Measurements from ENCODE around the gene LUC7L3. TPM values are rescaled to one million over a fixed set of nuclear protein-coding genes. Genes with fewer than 3 reads are reported as not detected.

Gene LUC7L3
- total and polyA plus RNA-seq, 10 of the 15 experiments (the other 5 are each of a cell fraction or from before 2014, with no cell fraction given), result 51.3 to 176 (median 149) TPM

DNA sequence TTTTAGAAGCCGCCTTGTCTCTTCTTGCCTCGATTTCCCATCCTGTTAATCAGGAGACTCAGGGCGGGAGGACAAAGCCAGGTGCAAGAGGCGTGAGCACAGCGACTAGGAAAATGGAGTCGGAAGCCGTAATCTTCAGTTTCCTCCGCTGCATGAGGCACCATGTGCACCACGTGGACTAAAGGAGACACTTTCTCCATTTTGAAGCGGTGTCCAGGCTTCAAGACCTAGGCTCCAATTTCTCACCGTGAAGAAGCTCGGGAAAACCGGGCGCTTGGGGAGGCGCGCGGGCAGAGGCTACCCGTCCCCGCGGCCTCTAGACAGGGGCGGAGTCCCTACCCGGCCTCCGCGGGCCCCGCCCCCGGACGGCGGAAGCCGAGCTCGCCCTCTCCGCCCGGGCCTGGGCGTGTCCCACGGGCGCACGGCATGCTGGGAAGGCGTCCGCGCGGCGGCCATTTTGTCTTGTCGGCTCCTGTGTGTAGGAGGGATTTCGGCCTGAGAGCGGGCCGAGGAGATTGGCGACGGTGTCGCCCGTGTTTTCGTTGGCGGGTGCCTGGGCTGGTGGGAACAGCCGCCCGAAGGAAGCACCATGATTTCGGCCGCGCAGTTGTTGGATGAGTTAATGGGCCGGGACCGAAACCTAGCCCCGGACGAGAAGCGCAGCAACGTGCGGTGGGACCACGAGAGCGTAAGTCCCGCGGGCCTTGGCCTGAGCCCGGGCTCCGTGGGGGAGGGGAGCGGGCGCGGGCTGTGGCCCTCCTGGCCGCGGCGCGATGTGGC is at the start of gene LUC7L3 (continued):
- TF ChIP-seq NFIC (IDR thresholded peaks at IDR 0.05; ENCODE audit: low read depth, low read length), result no peak
- no peak for TF ChIP-seq TCF12 (IDR thresholded peaks at IDR 0.05; ENCODE audit: low read depth, low read length)
- peak; percentile 46 to 59; a peak in 2 of 4 replicates for TF ChIP-seq IKZF2 (IDR thresholded peaks at IDR 0.05)
- no peak for TF ChIP-seq GABPA (IDR thresholded peaks at IDR 0.05; ENCODE audit: low read depth)
- no peak for TF ChIP-seq IRF4 (IDR thresholded peaks at IDR 0.05; ENCODE audit: low read depth, low read length)
- TF ChIP-seq, protein P1, sequence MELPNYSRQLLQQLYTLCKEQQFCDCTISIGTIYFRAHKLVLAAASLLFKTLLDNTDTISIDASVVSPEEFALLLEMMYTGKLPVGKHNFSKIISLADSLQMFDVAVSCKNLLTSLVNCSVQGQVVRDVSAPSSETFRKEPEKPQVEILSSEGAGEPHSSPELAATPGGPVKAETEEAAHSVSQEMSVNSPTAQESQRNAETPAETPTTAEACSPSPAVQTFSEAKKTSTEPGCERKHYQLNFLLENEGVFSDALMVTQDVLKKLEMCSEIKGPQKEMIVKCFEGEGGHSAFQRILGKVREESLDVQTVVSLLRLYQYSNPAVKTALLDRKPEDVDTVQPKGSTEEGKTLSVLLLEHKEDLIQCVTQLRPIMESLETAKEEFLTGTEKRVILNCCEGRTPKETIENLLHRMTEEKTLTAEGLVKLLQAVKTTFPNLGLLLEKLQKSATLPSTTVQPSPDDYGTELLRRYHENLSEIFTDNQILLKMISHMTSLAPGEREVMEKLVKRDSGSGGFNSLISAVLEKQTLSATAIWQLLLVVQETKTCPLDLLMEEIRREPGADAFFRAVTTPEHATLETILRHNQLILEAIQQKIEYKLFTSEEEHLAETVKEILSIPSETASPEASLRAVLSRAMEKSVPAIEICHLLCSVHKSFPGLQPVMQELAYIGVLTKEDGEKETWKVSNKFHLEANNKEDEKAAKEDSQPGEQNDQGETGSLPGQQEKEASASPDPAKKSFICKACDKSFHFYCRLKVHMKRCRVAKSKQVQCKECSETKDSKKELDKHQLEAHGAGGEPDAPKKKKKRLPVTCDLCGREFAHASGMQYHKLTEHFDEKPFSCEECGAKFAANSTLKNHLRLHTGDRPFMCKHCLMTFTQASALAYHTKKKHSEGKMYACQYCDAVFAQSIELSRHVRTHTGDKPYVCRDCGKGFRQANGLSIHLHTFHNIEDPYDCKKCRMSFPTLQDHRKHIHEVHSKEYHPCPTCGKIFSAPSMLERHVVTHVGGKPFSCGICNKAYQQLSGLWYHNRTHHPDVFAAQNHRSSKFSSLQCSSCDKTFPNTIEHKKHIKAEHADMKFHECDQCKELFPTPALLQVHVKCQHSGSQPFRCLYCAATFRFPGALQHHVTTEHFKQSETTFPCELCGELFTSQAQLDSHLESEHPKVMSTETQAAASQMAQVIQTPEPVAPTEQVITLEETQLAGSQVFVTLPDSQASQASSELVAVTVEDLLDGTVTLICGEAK (IDR thresholded peaks at IDR 0.05; ENCODE audit: borderline replicate concordance), result peak; percentile 58; the same call in 1 of the 2 replicates
- peak; percentile 62; the same call in 1 of the 2 replicates for TF ChIP-seq HCFC1 (IDR thresholded peaks at IDR 0.05; ENCODE audit: low read length)
- TF ChIP-seq ZSCAN29 (IDR thresholded peaks at IDR 0.05), result no peak
- peak; percentile 80; the same call in 1 of the 2 replicates for TF ChIP-seq STAT1 (conservative IDR thresholded peaks at IDR 0.05)
- TF ChIP-seq, protein P2, sequence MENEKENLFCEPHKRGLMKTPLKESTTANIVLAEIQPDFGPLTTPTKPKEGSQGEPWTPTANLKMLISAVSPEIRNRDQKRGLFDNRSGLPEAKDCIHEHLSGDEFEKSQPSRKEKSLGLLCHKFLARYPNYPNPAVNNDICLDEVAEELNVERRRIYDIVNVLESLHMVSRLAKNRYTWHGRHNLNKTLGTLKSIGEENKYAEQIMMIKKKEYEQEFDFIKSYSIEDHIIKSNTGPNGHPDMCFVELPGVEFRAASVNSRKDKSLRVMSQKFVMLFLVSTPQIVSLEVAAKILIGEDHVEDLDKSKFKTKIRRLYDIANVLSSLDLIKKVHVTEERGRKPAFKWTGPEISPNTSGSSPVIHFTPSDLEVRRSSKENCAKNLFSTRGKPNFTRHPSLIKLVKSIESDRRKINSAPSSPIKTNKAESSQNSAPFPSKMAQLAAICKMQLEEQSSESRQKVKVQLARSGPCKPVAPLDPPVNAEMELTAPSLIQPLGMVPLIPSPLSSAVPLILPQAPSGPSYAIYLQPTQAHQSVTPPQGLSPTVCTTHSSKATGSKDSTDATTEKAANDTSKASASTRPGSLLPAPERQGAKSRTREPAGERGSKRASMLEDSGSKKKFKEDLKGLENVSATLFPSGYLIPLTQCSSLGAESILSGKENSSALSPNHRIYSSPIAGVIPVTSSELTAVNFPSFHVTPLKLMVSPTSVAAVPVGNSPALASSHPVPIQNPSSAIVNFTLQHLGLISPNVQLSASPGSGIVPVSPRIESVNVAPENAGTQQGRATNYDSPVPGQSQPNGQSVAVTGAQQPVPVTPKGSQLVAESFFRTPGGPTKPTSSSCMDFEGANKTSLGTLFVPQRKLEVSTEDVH (IDR thresholded peaks at IDR 0.05; ENCODE audit: low read depth, partially characterized antibody), result no peak
- peak; percentile 20 for TF ChIP-seq RUNX3 (IDR thresholded peaks at IDR 0.05; ENCODE audit: low read length)
- TF ChIP-seq ZNF622 (IDR thresholded peaks at IDR 0.05), result no peak
- TF ChIP-seq, protein P3, sequence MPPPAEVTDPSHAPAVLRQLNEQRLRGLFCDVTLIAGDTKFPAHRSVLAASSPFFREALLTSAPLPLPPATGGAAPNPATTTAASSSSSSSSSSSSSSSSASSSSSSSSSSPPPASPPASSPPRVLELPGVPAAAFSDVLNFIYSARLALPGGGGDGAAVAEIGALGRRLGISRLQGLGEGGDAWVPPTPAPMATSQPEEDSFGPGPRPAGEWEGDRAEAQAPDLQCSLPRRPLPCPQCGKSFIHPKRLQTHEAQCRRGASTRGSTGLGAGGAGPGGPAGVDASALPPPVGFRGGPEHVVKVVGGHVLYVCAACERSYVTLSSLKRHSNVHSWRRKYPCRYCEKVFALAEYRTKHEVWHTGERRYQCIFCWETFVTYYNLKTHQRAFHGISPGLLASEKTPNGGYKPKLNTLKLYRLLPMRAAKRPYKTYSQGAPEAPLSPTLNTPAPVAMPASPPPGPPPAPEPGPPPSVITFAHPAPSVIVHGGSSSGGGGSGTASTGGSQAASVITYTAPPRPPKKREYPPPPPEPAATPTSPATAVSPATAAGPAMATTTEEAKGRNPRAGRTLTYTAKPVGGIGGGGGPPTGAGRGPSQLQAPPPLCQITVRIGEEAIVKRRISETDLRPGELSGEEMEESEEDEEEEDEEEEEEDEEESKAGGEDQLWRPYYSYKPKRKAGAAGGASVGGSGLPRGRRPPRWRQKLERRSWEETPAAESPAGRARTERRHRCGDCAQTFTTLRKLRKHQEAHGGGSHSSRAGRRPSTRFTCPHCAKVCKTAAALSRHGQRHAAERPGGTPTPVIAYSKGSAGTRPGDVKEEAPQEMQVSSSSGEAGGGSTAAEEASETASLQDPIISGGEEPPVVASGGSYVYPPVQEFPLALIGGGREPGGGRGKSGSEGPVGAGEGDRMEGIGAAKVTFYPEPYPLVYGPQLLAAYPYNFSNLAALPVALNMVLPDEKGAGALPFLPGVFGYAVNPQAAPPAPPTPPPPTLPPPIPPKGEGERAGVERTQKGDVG (CRISPR knock-in tag; IDR thresholded peaks at IDR 0.05), result no peak
- TF ChIP-seq PML (IDR thresholded peaks at IDR 0.05; ENCODE audit: low read length), result peak; percentile 97
- TF ChIP-seq STAT3 (IDR thresholded peaks at IDR 0.05; ENCODE audit: low read depth, low read length), result no peak
- peak; percentile 85 for TF ChIP-seq TAF1 (IDR thresholded peaks at IDR 0.05; ENCODE audit: borderline replicate concordance, low read depth, low read length)
- peak; percentile 97 for TF ChIP-seq YY1 (IDR thresholded peaks at IDR 0.05; ENCODE audit: low read depth, low read length)
- no peak for TF ChIP-seq PAX8 (IDR thresholded peaks at IDR 0.05)
- TF ChIP-seq CHD1 (IDR thresholded peaks at IDR 0.05; ENCODE audit: low read depth, low read length), result no peak
- peak; percentile 68; the same call in 1 of the 2 replicates for TF ChIP-seq NBN (IDR thresholded peaks at IDR 0.05)
- TF ChIP-seq, protein P4, sequence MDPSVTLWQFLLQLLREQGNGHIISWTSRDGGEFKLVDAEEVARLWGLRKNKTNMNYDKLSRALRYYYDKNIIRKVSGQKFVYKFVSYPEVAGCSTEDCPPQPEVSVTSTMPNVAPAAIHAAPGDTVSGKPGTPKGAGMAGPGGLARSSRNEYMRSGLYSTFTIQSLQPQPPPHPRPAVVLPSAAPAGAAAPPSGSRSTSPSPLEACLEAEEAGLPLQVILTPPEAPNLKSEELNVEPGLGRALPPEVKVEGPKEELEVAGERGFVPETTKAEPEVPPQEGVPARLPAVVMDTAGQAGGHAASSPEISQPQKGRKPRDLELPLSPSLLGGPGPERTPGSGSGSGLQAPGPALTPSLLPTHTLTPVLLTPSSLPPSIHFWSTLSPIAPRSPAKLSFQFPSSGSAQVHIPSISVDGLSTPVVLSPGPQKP (IDR thresholded peaks at IDR 0.05; ENCODE audit: low read depth, low read length), result 0 out of 2 replicates have a peak, but pooled peaks have one; percentile 26

All from GM12878 (cell line).